Esophagus squamous epithelium (tissue), 5 donors: Measurements from ENCODE around the gene PSME4. TPM values are rescaled to one million over a fixed set of nuclear protein-coding genes. Genes with fewer than 3 reads are reported as not detected.

ENCODE experiments used
- DNase-seq: peaks from one replicate; lab custom pipeline; 2025; lab: John Stamatoyannopoulos, UW
- H3K27ac ChIP-seq, 4 donors: fragments of 200-600 bp; sonication (generic); one replicate each; pipeline ENCODE4 v1.5.1; 2016 to 2019; ENCODE audit warnings: mild to moderate bottlenecking in 1 of 4
- H3K27me3 ChIP-seq, 4 donors: fragments of 200-600 bp; sonication (generic); 1 replicate in 3 of 4; 2 replicates in 1 of 4; pipeline versions ENCODE4 v1.5.1 to v1.6.0; 2017 to 2021; ENCODE audit warnings: antibody characterized with exemption in 1 of 4
- H3K36me3 ChIP-seq, 3 donors: fragments of 200-600 bp; sonication (generic); one replicate each; pipeline ENCODE4 v1.5.1; 2016 to 2019
- H3K4me1 ChIP-seq, 3 donors: fragments of 200-600 bp; sonication (generic); one replicate each; pipeline ENCODE4 v1.5.1; 2017 to 2019
- H3K4me3 ChIP-seq, 4 donors: fragments of 200-600 bp; sonication (generic); 1 replicate in 3 of 4; 2 replicates in 1 of 4; pipeline ENCODE4 v1.5.1; 2016 to 2019; ENCODE audit warnings: mild to moderate bottlenecking in 2 of 4, moderate library complexity in 1 of 4
- H3K9me3 ChIP-seq, 3 donors: fragments of 200-600 bp; sonication (generic); one replicate each; pipeline ENCODE4 v1.5.1; 2016 to 2019
- CTCF ChIP-seq, 6 experiments: fragments of 450-650 bp in 4 of 6; fragments of 200-600 bp in 2 of 6; sonication (generic) in 2 of 6; IDR thresholded peaks; one replicate each; pipeline ENCODE4 v1.5.1; 2016 to 2019; ENCODE audit warnings: antibody characterized with exemption in 6 of 6, mild to moderate bottlenecking in 4 of 6, moderate library complexity in 4 of 6
- POLR2A ChIP-seq, 4 donors: fragments of 450-650 bp; IDR thresholded peaks; one replicate each; pipeline ENCODE4 v1.6.1; 2017; ENCODE audit warnings: antibody characterized with exemption in 4 of 4, mild to moderate bottlenecking in 4 of 4, moderate library complexity in 3 of 4
- WGBS, 2 donors: methylation state at CpG; one replicate each; pipeline ENCODE4 v1.1.5; 2018; 5-methylcytosine and 5-hydroxymethylcytosine counted together
- intact Hi-C: fragments of 100-400 bp; cut with DNase I; formaldehyde crosslinking; loops from one replicate; pipeline ENCODE4 v1.15.0; 2022
- total RNA-seq, 4 donors: library from RNA; depleted of rRNA; stranded (reverse); fragments of >200 nt; gene quantifications; one replicate each; pipeline ENCODE4 v1.1.0, GENCODE V29; 2016
- donor health status: DM: yes; HTN: yes; CAD: no.

The PSME4 gene
- total RNA-seq, 4 donors from 2014 or later = 26.0 to 58.9 (median 44.0) TPM

GRCh38 chr2:53911434-53912189 is 59.2 kb downstream of the PSME4 start:
- no peak for TF ChIP-seq POLR2A (IDR thresholded peaks at IDR 0.05)
- TF ChIP-seq CTCF (IDR thresholded peaks at IDR 0.05) = no peak
- DNase-seq = no peak
- Histone ChIP-seq H3K9me3 (no peaks in the 10 kb centered on the region), H3K27me3 (no peaks in the 10 kb centered on the region), H3K36me3 (peaks cover 0 to 83% (median 3%) of the 10 kb centered on the region in 3 donors), H3K4me1 (no peaks in the 10 kb centered on the region), H3K27ac (no peak overlapping the region), H3K4me3 (no peak overlapping the region)
- WGBS, 2 donors = 90 to 92% methylated on average over 4 of the region's 4 CpGs
- intact Hi-C loops = no loop called here

- DNase-seq = no peak
- no peaks in the 10 kb centered on the region for H3K9me3 ChIP-seq
- no peak overlapping the region for H3K27ac ChIP-seq
- no peaks in the 10 kb centered on the region for H3K4me1 ChIP-seq
- 79 to 84% methylated on average over 1 of the region's 1 CpG for WGBS, 2 donors
- no peak for TF ChIP-seq CTCF (IDR thresholded peaks at IDR 0.05)
- TF ChIP-seq POLR2A (IDR thresholded peaks at IDR 0.05) = no peak
- H3K36me3 ChIP-seq = peaks cover 5 to 83% (median 29%) of the 10 kb centered on the region in 3 donors
- no peaks in the 10 kb centered on the region for H3K27me3 ChIP-seq
- no peak overlapping the region for H3K4me3 ChIP-seq
- intact Hi-C loops = no loop called here
These were observed 63.2 kb downstream of the PSME4 start for GRCh38 chr2:53907582-53907981.

- WGBS, 2 donors = 92 to 93% methylated on average over 8 to 9 of the region's 9 CpGs
- H3K36me3 ChIP-seq = peaks cover 5 to 98% (median 28%) of the 10 kb centered on the region in 3 donors
- no peak for TF ChIP-seq CTCF (IDR thresholded peaks at IDR 0.05)
- no peak for TF ChIP-seq POLR2A (IDR thresholded peaks at IDR 0.05)
These were observed 65.4 kb downstream of the PSME4 start for GRCh38 chr2:53905396-53905795.

GRCh38 chr2:53903011-53903410 is 67.8 kb downstream of the PSME4 start:
- TF ChIP-seq POLR2A (IDR thresholded peaks at IDR 0.05) = no peak
- no peak for TF ChIP-seq CTCF (IDR thresholded peaks at IDR 0.05)
- intact Hi-C loops = no loop called here
- H3K27me3 ChIP-seq = no peaks in the 10 kb centered on the region
- WGBS, 2 donors = 67 to 77% methylated on average over 4 of the region's 4 CpGs
- H3K4me1 ChIP-seq = no peaks in the 10 kb centered on the region
- H3K36me3 ChIP-seq = peaks cover 15 to 100% (median 36%) of the 10 kb centered on the region in 3 donors
- DNase-seq = no peak
- H3K4me3 ChIP-seq = no peak overlapping the region
- H3K9me3 ChIP-seq = no peaks in the 10 kb centered on the region
- H3K27ac ChIP-seq = no peak overlapping the region

More at GRCh38 chr2:53905396-53905795, 65.4 kb downstream of the PSME4 start:
- no peaks in the 10 kb centered on the region for H3K4me1 ChIP-seq
- H3K27ac ChIP-seq = no peak overlapping the region
- no peaks in the 10 kb centered on the region for H3K27me3 ChIP-seq
- no peak for DNase-seq
- H3K4me3 ChIP-seq = no peak overlapping the region
- H3K9me3 ChIP-seq = no peaks in the 10 kb centered on the region
- intact Hi-C loops = no loop called here

GRCh38 chr2:53901192-53901591 is 69.6 kb downstream of the PSME4 start:
- Histone ChIP-seq H3K27ac (no peak overlapping the region), H3K4me3 (no peak overlapping the region), H3K9me3 (no peaks in the 10 kb centered on the region), H3K4me1 (peaks cover 0 to 11% (median 0%) of the 10 kb centered on the region in 3 donors), H3K27me3 (no peaks in the 10 kb centered on the region), H3K36me3 (peaks cover 15 to 100% (median 31%) of the 10 kb centered on the region in 3 donors)
- TF ChIP-seq CTCF (IDR thresholded peaks at IDR 0.05) = no peak
- no peak for TF ChIP-seq POLR2A (IDR thresholded peaks at IDR 0.05)
- no peak for DNase-seq
- 75 to 79% methylated on average over 3 of the region's 3 CpGs for WGBS, 2 donors
- intact Hi-C loops = no loop called here
